Measurements from ENCODE around the gene TBXA2R. TPM values are rescaled to one million over a fixed set of nuclear protein-coding genes. Genes with fewer than 3 reads are reported as not detected.

Gene TBXA2R
- total and polyA plus RNA-seq, 2 donors (not counting 3 experiments of a cell fraction or from before 2014, with no cell fraction given): 2.4 to 2.9 TPM

DNA sequence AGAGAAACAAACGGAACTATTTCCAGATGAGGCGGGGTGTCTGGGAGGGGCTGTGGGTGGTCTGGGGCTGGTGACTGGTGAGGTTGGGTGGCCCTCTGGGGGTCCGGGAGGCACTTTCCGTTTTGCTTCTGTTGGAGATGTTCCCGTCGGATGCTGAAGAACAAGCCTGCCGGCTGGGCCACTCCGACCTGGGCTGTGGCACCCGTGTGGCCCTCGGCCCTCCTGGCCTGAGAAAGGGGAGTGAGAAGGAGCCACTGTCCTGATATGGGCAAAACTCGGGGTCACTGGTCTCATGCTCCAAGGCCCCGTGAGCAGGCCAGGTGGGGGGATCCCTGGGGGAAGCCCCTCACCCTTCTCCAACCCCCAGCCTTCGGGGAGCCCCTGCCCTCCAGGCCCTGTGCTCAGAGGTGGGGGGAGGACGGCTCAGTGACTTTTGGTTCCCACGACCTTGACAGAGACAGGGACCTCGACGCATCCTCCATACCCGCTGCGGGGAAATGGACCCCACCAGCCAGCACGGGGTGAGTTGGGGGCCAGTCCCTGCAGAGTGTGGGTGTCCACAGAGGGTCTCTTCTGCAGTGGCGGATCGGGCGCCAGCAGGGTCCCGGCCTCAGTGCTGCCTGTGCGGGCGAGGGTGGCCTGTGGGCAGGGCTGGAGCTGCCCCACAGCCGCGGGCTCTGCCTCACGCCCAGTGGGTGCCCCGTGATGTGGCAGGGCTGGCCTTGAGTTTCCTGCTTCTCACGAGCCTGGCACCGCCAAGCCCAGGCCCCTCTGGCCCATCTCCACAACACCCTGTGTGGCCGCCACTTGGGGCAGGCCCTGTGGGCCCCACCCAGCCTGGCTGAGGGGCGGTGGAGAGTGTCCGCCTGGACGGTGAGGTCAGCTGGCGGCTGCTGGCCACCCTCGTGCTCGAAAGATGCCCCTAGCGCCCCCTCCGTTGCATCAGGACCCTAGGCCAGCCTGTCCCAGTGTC is 4.4 kb upstream of the TBXA2R start:
- Histone ChIP-seq H3K9me3 (replicated peaks; ENCODE audit: control insufficient read depth, insufficient read depth, low read length) (no peaks in the 10 kb centered on the region), H3K9me1 (replicated peaks; ENCODE audit: control insufficient read depth, extremely low read depth, insufficient read depth, low read length) (no peaks in the 10 kb centered on the region), H3K4me2 (ENCODE audit: insufficient read depth, low read length) (no peak overlapping the region), H3K4me1 (ENCODE audit: control insufficient read depth, extremely low read depth, insufficient read depth, low read length) (peaks cover 23% of the 10 kb centered on the region), H2AFZ (ENCODE audit: low read depth, low read length) (no peak overlapping the region), H3K9ac (replicated peaks; ENCODE audit: extremely low read depth, insufficient read depth, low read length) (no peak overlapping the region), H3K27ac (ENCODE audit: insufficient read depth, low read depth, low read length) (no peak overlapping the region), H4K20me1 (replicated peaks; ENCODE audit: control insufficient read depth, extremely low read depth, insufficient read depth, low read length) (no peaks in the 10 kb centered on the region), H3K27me3 (ENCODE audit: control insufficient read depth in 2 of 2, insufficient read depth in 2 of 2, low read length in 2 of 2) (no peaks in the 10 kb centered on the region), H3K4me3 (replicated peaks in 1 of 3; ENCODE audit: insufficient read depth in 1 of 3, low read depth in 1 of 3, low read length in 3 of 3) (no peak overlapping the region), H3K36me3 (ENCODE audit: control insufficient read depth in 2 of 2, extremely low read depth in 1 of 2, insufficient read depth in 2 of 2, low read length in 2 of 2) (peaks cover 0 to 15% of the 10 kb centered on the region in 2 experiments), H3K79me2 (ENCODE audit: control insufficient read depth, insufficient read depth, low read length) (no peaks in the 10 kb centered on the region)
- dilution Hi-C loops (cut with MboI; ENCODE audit: extremely low pct_ligation_motif_present, low sequenced_read_pairs) (no loop called here), intact Hi-C loops (cut with micrococcal nuclease) (no loop called here)
- FAIRE-seq (no peak), DNase-seq (ENCODE audit: low read depth, low spot score) (no peak)
- BruUV-seq (replicated peaks): no TSS peak
- POLR2A ChIA-PET: no interaction called here
- no peak for TF ChIP-seq MYC (IDR thresholded peaks at IDR 0.05; ENCODE audit: low read depth, low read length)
- no peak for TF ChIP-seq POLR2A (IDR thresholded peaks at IDR 0.05; ENCODE audit: low read depth, low read length)
- TF ChIP-seq GATA2 (IDR thresholded peaks at IDR 0.05; ENCODE audit: insufficient read depth, insufficient read length, low read depth, low read length): no peak
- TF ChIP-seq EZH2 (IDR thresholded peaks at IDR 0.05; ENCODE audit: borderline replicate concordance, low read depth, low read length, severe bottlenecking): no peak
- CTCF ChIA-PET: no interaction called here

DNA sequence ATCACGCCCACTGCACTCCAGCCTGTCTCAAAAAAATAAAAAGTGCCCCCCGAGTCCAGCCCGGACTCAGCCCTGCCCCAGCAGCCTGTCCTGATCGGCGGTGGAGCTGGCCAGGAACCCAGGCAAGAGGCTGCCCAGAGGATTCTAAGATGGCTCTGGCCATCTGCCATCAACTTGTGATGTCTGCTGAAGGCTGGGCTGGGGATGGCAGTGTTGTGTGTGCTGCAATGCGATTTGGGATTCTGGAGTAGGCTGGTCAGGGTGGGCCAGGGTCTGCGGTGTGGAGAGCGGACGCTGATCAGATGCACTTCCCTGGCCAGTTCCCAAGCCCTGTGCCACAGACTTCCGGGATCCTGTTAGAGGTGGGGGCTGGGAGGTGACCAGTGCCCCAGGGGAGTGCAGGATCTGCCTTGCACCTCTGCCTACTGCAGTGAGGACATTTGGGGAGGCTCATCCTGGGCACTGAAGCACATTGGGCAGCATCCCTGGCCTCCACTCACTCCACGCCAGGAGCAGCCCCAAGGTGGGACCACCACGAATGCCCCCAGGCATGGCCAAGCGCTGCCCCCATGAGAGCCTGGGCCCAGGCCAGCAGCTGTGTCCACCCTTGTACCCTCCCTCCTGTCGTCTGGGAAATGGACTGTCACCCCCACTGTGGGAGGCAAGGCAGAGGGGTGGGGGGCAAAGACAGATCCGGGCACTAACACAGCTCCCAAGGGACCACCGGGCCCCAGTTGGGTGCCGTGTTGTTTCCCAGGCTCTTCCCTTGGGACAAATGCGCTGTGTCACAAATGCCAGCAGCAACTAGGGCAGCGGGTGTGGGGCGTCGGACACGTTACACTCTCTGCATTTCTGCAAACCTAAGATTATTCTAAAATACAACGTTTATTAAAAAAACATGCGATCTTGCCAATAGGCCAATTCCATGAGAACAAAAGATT is 3.4 kb upstream of the TBXA2R start:
- intact Hi-C loops (cut with micrococcal nuclease): loop anchor here (5.0 kb wide), 1 partner anchor 38 kb away; the partner anchor contains the start of gene HMG20B

More for the DNA sequence above, 3.4 kb upstream of the TBXA2R start:
- ChIA-PET POLR2A (no interaction called here), CTCF (no interaction called here)
- Histone ChIP-seq H3K4me1 (ENCODE audit: control insufficient read depth, extremely low read depth, insufficient read depth, low read length) (peaks cover 23% of the 10 kb centered on the region), H2AFZ (ENCODE audit: low read depth, low read length) (no peak overlapping the region), H3K36me3 (ENCODE audit: control insufficient read depth in 2 of 2, extremely low read depth in 1 of 2, insufficient read depth in 2 of 2, low read length in 2 of 2) (peaks cover 0 to 13% of the 10 kb centered on the region in 2 experiments), H3K9me1 (replicated peaks; ENCODE audit: control insufficient read depth, extremely low read depth, insufficient read depth, low read length) (no peaks in the 10 kb centered on the region), H3K4me3 (replicated peaks in 1 of 3; ENCODE audit: insufficient read depth in 1 of 3, low read depth in 1 of 3, low read length in 3 of 3) (no peak overlapping the region), H3K9ac (replicated peaks; ENCODE audit: extremely low read depth, insufficient read depth, low read length) (no peak overlapping the region), H3K79me2 (ENCODE audit: control insufficient read depth, insufficient read depth, low read length) (no peaks in the 10 kb centered on the region), H3K4me2 (ENCODE audit: insufficient read depth, low read length) (no peak overlapping the region), H3K27me3 (ENCODE audit: control insufficient read depth in 2 of 2, insufficient read depth in 2 of 2, low read length in 2 of 2) (no peaks in the 10 kb centered on the region), H3K27ac (ENCODE audit: insufficient read depth, low read depth, low read length) (no peak overlapping the region), H4K20me1 (replicated peaks; ENCODE audit: control insufficient read depth, extremely low read depth, insufficient read depth, low read length) (no peaks in the 10 kb centered on the region), H3K9me3 (replicated peaks; ENCODE audit: control insufficient read depth, insufficient read depth, low read length) (no peaks in the 10 kb centered on the region)
- BruUV-seq (replicated peaks): no TSS peak
- TF ChIP-seq MYC (IDR thresholded peaks at IDR 0.05; ENCODE audit: low read depth, low read length) (no peak), EZH2 (IDR thresholded peaks at IDR 0.05; ENCODE audit: borderline replicate concordance, low read depth, low read length, severe bottlenecking) (no peak), FOS (IDR thresholded peaks at IDR 0.05; ENCODE audit: borderline replicate concordance, insufficient read depth, low read length) (no peak), GATA2 (IDR thresholded peaks at IDR 0.05; ENCODE audit: insufficient read depth, insufficient read length, low read depth, low read length) (no peak), POLR2AphosphoS5 (IDR thresholded peaks at IDR 0.05; ENCODE audit: insufficient read depth, low read depth, low read length) (no peak), JUN (IDR thresholded peaks at IDR 0.05; ENCODE audit: borderline replicate concordance, insufficient read depth, insufficient read length, low read depth) (no peak), POLR2A (IDR thresholded peaks at IDR 0.05; ENCODE audit: low read depth, low read length) (no peak)
- TF ChIP-seq, protein P1, sequence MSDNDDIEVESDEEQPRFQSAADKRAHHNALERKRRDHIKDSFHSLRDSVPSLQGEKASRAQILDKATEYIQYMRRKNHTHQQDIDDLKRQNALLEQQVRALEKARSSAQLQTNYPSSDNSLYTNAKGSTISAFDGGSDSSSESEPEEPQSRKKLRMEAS (IDR thresholded peaks at IDR 0.05; ENCODE audit: insufficient read depth, insufficient read length): no peak
- TF ChIP-seq, protein P2, sequence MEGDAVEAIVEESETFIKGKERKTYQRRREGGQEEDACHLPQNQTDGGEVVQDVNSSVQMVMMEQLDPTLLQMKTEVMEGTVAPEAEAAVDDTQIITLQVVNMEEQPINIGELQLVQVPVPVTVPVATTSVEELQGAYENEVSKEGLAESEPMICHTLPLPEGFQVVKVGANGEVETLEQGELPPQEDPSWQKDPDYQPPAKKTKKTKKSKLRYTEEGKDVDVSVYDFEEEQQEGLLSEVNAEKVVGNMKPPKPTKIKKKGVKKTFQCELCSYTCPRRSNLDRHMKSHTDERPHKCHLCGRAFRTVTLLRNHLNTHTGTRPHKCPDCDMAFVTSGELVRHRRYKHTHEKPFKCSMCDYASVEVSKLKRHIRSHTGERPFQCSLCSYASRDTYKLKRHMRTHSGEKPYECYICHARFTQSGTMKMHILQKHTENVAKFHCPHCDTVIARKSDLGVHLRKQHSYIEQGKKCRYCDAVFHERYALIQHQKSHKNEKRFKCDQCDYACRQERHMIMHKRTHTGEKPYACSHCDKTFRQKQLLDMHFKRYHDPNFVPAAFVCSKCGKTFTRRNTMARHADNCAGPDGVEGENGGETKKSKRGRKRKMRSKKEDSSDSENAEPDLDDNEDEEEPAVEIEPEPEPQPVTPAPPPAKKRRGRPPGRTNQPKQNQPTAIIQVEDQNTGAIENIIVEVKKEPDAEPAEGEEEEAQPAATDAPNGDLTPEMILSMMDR (IDR thresholded peaks at IDR 0.05; ENCODE audit: extremely low read depth in 1 of 2, insufficient read depth in 1 of 2, low read depth in 1 of 2, low read length in 2 of 2): no peak
- FAIRE-seq (no peak), DNase-seq (ENCODE audit: low read depth, low spot score) (no peak)
- dilution Hi-C loops (cut with MboI; ENCODE audit: extremely low pct_ligation_motif_present, low sequenced_read_pairs): no loop called here

All from endothelial cell of umbilical vein (primary cell).